Neuronal stem cell (in vitro differentiated cells): ENCODE measurements around the gene COL16A1.
A peak's percentile ranks its signal among the peaks of the same experiment; 100 is the strongest.

Experiments used
- DNase-seq: peaks from one replicate; pipeline ENCODE4 v3.0.0-alpha.2; 2013; ENCODE audit warnings: low spot score
- H2AFZ ChIP-seq: one replicate; pipeline ENCODE4 v1.6.1; 2013; ENCODE audit warnings: mild to moderate bottlenecking, low read length, inconsistent platforms
- H2AK5ac ChIP-seq: 2 replicates; pipeline ENCODE4 v1.6.1; 2013; ENCODE audit warnings: low read depth, mild to moderate bottlenecking, inconsistent platforms, low read length, moderate library complexity, mixed read lengths
- H2BK120ac ChIP-seq: 2 replicates; pipeline ENCODE4 v1.6.1; 2013; ENCODE audit warnings: low read depth, mild to moderate bottlenecking, inconsistent platforms, low read length, moderate library complexity, mixed read lengths
- H2BK12ac ChIP-seq: one replicate; pipeline ENCODE4 v1.6.1; 2013; ENCODE audit warnings: low read length, inconsistent platforms
- H2BK15ac ChIP-seq: 2 replicates; pipeline ENCODE4 v1.6.1; 2013; ENCODE audit warnings: mild to moderate bottlenecking, low read length, inconsistent platforms, mixed read lengths
- H2BK5ac ChIP-seq: one replicate; pipeline ENCODE4 v1.6.1; 2013; ENCODE audit warnings: inconsistent platforms, mild to moderate bottlenecking, low read length, moderate library complexity
- H3K14ac ChIP-seq: one replicate; pipeline ENCODE4 v1.6.1; 2013; ENCODE audit warnings: low read length, inconsistent platforms
- H3K18ac ChIP-seq: 2 replicates; pipeline ENCODE4 v1.6.1; 2013; ENCODE audit warnings: low read length, inconsistent platforms
- H3K23ac ChIP-seq: 2 replicates; pipeline ENCODE4 v1.6.1; 2013; ENCODE audit warnings: low read depth, mild to moderate bottlenecking, mixed read lengths, low read length, inconsistent platforms; ENCODE audit not compliant: poor library complexity
- H3K27ac ChIP-seq: replicated peaks from 3 replicates; pipeline ENCODE4 v1.5.1; 2013; ENCODE audit warnings: low read length, inconsistent platforms
- H3K27me3 ChIP-seq, 3 experiments: 2 replicates each; pipeline ENCODE4 v1.6.1; 2013; ENCODE audit warnings: low read length in 3 of 3, mild to moderate bottlenecking in 2 of 3, inconsistent platforms in 1 of 3, low read depth in 1 of 3, mixed read lengths in 1 of 3, moderate library complexity in 1 of 3; ENCODE audit not compliant: control insufficient read depth in 3 of 3, insufficient read depth in 3 of 3
- H3K36me3 ChIP-seq, 2 donors: replicated peaks in 1 of 2; 2 replicates each; pipeline ENCODE4 v1.6.1; 2013; ENCODE audit warnings: low read length in 2 of 2; ENCODE audit not compliant: control insufficient read depth in 2 of 2, insufficient read depth in 2 of 2
- H3K4ac ChIP-seq: 2 replicates; pipeline ENCODE4 v1.6.1; 2013; ENCODE audit warnings: inconsistent platforms, mild to moderate bottlenecking, low read length, moderate library complexity
- H3K4me1 ChIP-seq, 2 donors: 1 replicate in 1 of 2; 2 replicates in 1 of 2; pipeline ENCODE4 v1.6.1; 2013; ENCODE audit warnings: low read length in 2 of 2, low read depth in 1 of 2; ENCODE audit not compliant: control insufficient read depth in 2 of 2, insufficient read depth in 1 of 2
- H3K4me2 ChIP-seq: one replicate; pipeline ENCODE4 v1.6.1; 2013; ENCODE audit warnings: mild to moderate bottlenecking, low read length, inconsistent platforms; ENCODE audit not compliant: insufficient read depth, poor library complexity, severe bottlenecking
- H3K4me3 ChIP-seq, 2 donors: 2 replicates each; pipeline ENCODE4 v1.5.1; 2013; ENCODE audit warnings: low read length in 2 of 2, mild to moderate bottlenecking in 2 of 2, inconsistent platforms in 1 of 2, moderate library complexity in 1 of 2
- H3K79me1 ChIP-seq: one replicate; pipeline ENCODE4 v1.6.1; 2013; ENCODE audit warnings: low read depth, mild to moderate bottlenecking, inconsistent platforms, low read length, moderate library complexity
- H3K9ac ChIP-seq: one replicate; pipeline ENCODE4 v1.6.1; 2013; ENCODE audit warnings: mild to moderate bottlenecking, low read depth, low read length, inconsistent platforms; ENCODE audit not compliant: poor library complexity
- H3K9me3 ChIP-seq, 2 donors: replicated peaks in 1 of 2; 2 replicates each; pipeline versions ENCODE3 to v1.6.1; 2013; ENCODE audit warnings: low read length in 2 of 2, mild to moderate bottlenecking in 2 of 2, inconsistent platforms in 1 of 2, low read depth in 1 of 2, mixed read lengths in 1 of 2, moderate library complexity in 1 of 2; ENCODE audit not compliant: control insufficient read depth in 2 of 2, insufficient read depth in 1 of 2
- H4K8ac ChIP-seq: one replicate; pipeline ENCODE4 v1.6.1; 2013; ENCODE audit warnings: low read depth, mild to moderate bottlenecking, inconsistent platforms, low read length, moderate library complexity
- H4K91ac ChIP-seq: one replicate; pipeline ENCODE4 v1.6.1; 2013; ENCODE audit warnings: low read length, low read depth, mild to moderate bottlenecking, inconsistent platforms; ENCODE audit not compliant: poor library complexity
- WGBS, 2 donors: extraction: QIAGEN DNeasy Blood & Tissue Kit; methylation state at CpG; one replicate each; pipeline ENCODE4 v1.1.7; 2013; ENCODE audit warnings: missing lambda C conversion rate in 2 of 2, mixed read lengths in 1 of 2; ENCODE audit not compliant: insufficient read length in 2 of 2, insufficient replicate concordance in 1 of 2; ENCODE audit errors: extremely low coverage in 2 of 2; 5-methylcytosine and 5-hydroxymethylcytosine counted together

Gene COL16A1

DNA sequence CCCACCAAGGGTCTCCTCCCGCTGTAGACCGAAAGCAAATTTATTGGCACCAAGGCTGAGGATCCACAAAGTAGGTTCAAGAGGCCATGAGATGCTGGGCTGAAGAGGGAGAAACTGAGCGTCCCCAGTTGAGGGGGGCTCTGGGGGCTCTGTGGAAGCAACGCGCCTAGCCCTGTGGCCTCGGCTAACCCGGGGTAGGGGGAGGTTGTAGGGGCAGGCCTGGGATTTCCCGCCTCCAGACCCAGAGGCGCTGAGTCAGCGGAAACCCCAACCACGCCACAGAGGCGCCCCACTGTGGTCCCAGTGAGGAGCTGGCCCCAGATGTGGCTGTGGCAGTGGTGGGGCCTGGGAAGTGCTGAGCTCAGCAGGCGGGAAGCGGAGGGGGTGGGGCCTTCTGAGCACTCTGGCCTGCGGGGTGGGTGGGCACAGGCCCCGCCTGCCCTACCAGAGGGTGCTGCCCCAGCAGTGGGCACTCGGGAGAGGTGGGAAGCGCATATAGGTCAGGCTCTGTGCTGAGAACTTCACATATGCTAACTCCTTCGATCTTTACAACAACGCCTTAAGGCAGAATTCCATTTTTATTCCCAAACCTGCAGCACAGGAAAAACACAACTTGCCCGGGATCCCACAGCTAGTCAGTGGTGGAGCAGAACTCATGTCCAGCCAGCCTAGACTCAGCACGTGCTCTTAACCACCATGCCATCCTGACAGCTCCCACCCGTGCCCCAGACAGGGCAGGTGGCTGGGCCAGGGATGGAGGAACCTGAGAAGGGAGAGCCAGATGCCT lies 1.5 kb upstream of the COL16A1 start:
- peaks cover 0 to 77% (median 16%) of the 10 kb centered on the region in 3 experiments for H3K27me3 ChIP-seq
- H2AFZ ChIP-seq = no peak overlapping the region
- DNase-seq = no peak
- H3K4ac ChIP-seq = no peak overlapping the region
- H2BK15ac ChIP-seq = peak overlapping the region; percentile 23
- no peak overlapping the region for H4K8ac ChIP-seq
- H2BK120ac ChIP-seq = no peak overlapping the region
- H3K36me3 ChIP-seq = no peaks in the 10 kb centered on the region
- no peak overlapping the region for H3K23ac ChIP-seq
- no peaks in the 10 kb centered on the region for H3K79me1 ChIP-seq
- no peak overlapping the region for H4K91ac ChIP-seq
- H3K14ac ChIP-seq = no peak overlapping the region
- H2BK12ac ChIP-seq = no peak overlapping the region
- H3K9me3 ChIP-seq = no peaks in the 10 kb centered on the region
- no peak overlapping the region for H2BK5ac ChIP-seq
- no CpG with 5 or more reads among the region's 23 CpGs for WGBS, 2 donors
- peak overlapping the region; percentile 55 for H3K18ac ChIP-seq
- H3K4me1 ChIP-seq = peaks cover 4 to 11% of the 10 kb centered on the region in 2 donors
- no peak overlapping the region for H3K9ac ChIP-seq
- H3K4me2 ChIP-seq = no peak overlapping the region
- H3K27ac ChIP-seq = no peak overlapping the region
- H2AK5ac ChIP-seq = no peak overlapping the region
- H3K4me3 ChIP-seq = no peak overlapping the region

DNA sequence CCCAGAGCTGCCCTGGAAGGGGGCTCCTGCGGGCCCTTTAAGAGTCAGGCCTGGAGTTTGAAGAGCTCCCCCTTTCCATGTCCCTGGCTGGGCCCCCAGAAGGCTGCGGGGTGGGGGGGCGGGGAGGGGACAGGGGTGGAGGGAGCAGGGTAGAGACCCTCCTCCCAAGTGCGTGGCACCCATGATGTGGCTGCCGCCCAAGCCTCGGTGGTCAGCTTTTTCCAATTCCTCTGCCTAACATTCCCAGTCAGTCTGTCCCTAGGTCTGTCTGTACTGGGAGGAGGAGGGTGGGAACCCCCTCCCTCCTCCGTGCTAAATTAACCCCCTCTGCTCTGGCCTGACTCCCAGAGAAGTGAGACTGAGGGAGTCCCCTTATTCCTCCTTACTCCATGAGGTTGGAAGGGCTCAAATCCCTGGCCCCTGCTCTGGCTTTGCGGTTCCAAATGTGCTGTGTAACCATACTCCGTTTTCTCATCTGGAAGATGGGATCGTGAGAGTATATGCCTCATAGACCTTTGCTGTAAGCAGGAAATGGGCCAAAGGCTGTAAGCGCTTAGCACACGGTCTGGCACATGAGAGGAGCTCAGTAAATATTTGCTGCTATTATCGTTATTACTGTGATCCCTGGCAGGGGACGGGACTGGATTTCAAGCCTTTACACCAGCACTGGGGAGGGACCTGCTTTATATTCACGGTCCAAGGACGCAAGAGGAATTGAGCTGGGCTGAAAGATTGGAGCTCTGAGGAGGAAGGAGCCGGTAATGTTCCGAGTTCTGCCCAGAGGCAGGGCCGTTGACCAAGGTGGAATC lies 658 bp upstream of the COL16A1 start:
- no peak overlapping the region for H3K23ac ChIP-seq
- peak overlapping the region; percentile 84 for H3K18ac ChIP-seq
- no peak overlapping the region for H3K9ac ChIP-seq
- no peak overlapping the region for H3K27ac ChIP-seq
- WGBS, 2 donors = no CpG with 5 or more reads among the region's 19 CpGs
- H3K9me3 ChIP-seq = no peaks in the 10 kb centered on the region
- H3K27me3 ChIP-seq = peaks cover 0 to 77% (median 16%) of the 10 kb centered on the region in 3 experiments
- H3K14ac ChIP-seq = no peak overlapping the region
- no peak for DNase-seq
- no peaks in the 10 kb centered on the region for H3K36me3 ChIP-seq
- H4K8ac ChIP-seq = no peak overlapping the region
- no peaks in the 10 kb centered on the region for H3K79me1 ChIP-seq
- H2BK12ac ChIP-seq = no peak overlapping the region
- H2BK120ac ChIP-seq = no peak overlapping the region
- H3K4me2 ChIP-seq = peak overlapping the region; percentile 62
- no peak overlapping the region for H3K4me3 ChIP-seq
- peak overlapping the region; percentile 43 for H2AK5ac ChIP-seq
- H2AFZ ChIP-seq = no peak overlapping the region
- no peak overlapping the region for H4K91ac ChIP-seq
- H2BK5ac ChIP-seq = no peak overlapping the region
- peak overlapping the region; percentile 23 for H2BK15ac ChIP-seq
- no peak overlapping the region for H3K4ac ChIP-seq
- peaks cover 4 to 11% of the 10 kb centered on the region in 2 donors for H3K4me1 ChIP-seq

GRCh38 chr1:31702836-31703404 lies 897 bp downstream of the COL16A1 start:
- H3K4me1 ChIP-seq = peaks cover 0 to 9% of the 10 kb centered on the region in 2 donors
- H3K4me3 ChIP-seq = no peak overlapping the region

More at GRCh38 chr1:31702836-31703404, 897 bp downstream of the COL16A1 start:
- no peak overlapping the region for H4K91ac ChIP-seq
- H3K23ac ChIP-seq = peak overlapping the region; percentile 12
- no peak overlapping the region for H2BK120ac ChIP-seq
- no peak overlapping the region for H3K9ac ChIP-seq
- H2BK15ac ChIP-seq = peak overlapping the region; percentile 2
- no peaks in the 10 kb centered on the region for H3K79me1 ChIP-seq
- WGBS, 2 donors = no CpG with 5 or more reads among the region's 8 CpGs
- H4K8ac ChIP-seq = no peak overlapping the region
- no peaks in the 10 kb centered on the region for H3K9me3 ChIP-seq
- H3K18ac ChIP-seq = no peak overlapping the region
- H3K4me2 ChIP-seq = no peak overlapping the region
- H3K14ac ChIP-seq = no peak overlapping the region
- no peak overlapping the region for H2AK5ac ChIP-seq
- no peak for DNase-seq
- no peak overlapping the region for H3K27ac ChIP-seq
- H3K36me3 ChIP-seq = no peaks in the 10 kb centered on the region
- no peak overlapping the region for H2BK12ac ChIP-seq
- no peak overlapping the region for H2BK5ac ChIP-seq
- H3K4ac ChIP-seq = no peak overlapping the region
- peaks cover 0 to 69% (median 16%) of the 10 kb centered on the region in 3 experiments for H3K27me3 ChIP-seq
- no peak overlapping the region for H2AFZ ChIP-seq
